ENCODE data around the gene DYRK1B. TPM values are rescaled to one million over a fixed set of nuclear protein-coding genes. Genes with fewer than 3 reads are reported as not detected.

DYRK1B gene
- total RNA-seq, 1 experiment from 2014 or later: 39.5 TPM

DNA sequence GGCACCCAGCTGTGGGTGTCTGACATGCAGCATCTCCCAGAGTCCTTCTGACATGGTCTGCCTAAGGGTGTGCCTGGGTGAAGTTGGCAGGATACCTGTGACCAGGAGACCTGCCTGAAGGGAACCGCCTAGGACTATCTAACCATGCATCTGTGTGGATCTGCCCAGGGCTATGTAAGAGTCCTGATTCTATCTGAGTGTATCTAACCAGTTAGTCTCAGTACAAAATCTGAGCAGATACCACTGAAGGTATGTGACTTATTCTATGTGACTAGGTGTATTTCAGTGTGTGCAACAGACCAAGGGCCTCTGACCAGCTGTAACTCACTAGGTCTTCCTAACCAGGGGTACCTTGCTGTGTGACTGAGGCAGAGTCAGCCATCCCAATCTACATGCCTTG is 40.4 kb upstream of the DYRK1B start:
- Histone ChIP-seq H3K27ac (no peak overlapping the region), H3K9me3 (ENCODE audit: insufficient read depth, low read depth) (no peaks in the 10 kb centered on the region), H3K36me3 (ENCODE audit: low read depth) (no peaks in the 10 kb centered on the region), H2AFZ (no peak overlapping the region), H3F3A (ENCODE audit: insufficient read depth, low read depth) (no peaks in the 10 kb centered on the region), H3K27me3 (ENCODE audit: insufficient read depth, low read depth) (0 out of 2 replicates have a peak, but pooled peaks cover 5% of the 10 kb centered on the region), H3K4me2 (no peak overlapping the region), H3K4me3 (no peak overlapping the region), H3K79me2 (ENCODE audit: low read depth) (no peaks in the 10 kb centered on the region), H4K20me1 (ENCODE audit: insufficient read depth) (no peaks in the 10 kb centered on the region), H3K9me2 (ENCODE audit: insufficient read depth) (no peaks in the 10 kb centered on the region), H3K4me1 (replicated peaks; ENCODE audit: insufficient read depth) (no peaks in the 10 kb centered on the region)
- intact Hi-C loops (cut with micrococcal nuclease; ENCODE audit: unreplicated experiment): no loop called here
- no peak for TF ChIP-seq EZH2 (IDR thresholded peaks at IDR 0.05; ENCODE audit: low read depth)
- TF ChIP-seq CTCF (conservative IDR thresholded peaks at IDR 0.05): no peak
- DNase-seq: peak in 1 of 2 experiments; percentile 11
- no TSS peak for BruUV-seq (replicated peaks)
- POLR2A ChIA-PET (ENCODE audit: unreplicated experiment): no interaction called here
- CTCF ChIA-PET: no interaction called here

DNA sequence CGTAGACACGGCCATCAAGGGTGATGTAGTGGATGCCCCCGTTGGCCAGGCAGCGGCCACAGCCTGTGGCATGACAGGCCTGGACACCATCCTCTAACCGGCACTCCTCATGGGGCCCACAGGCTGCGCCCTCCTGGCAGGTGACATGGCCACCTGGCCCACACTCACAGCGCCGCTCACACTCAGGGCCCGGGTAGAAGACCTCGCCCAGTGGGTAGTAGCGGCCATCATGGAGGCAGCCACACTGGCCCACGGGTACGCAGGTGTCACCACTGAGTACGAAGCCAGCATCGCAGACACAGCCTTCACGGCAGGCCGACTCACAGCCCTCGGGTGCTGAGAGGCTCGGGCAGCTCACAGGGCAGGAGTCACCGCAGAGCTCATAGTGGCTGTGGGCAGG is 39.4 kb upstream of the DYRK1B start:
- H3F3A ChIP-seq (ENCODE audit: insufficient read depth, low read depth): no peaks in the 10 kb centered on the region
- ChIA-PET POLR2A (ENCODE audit: unreplicated experiment) (no interaction called here), CTCF (no interaction called here)
- no peak overlapping the region for H2AFZ ChIP-seq
- H3K36me3 ChIP-seq (ENCODE audit: low read depth): no peaks in the 10 kb centered on the region
- 0 out of 2 replicates have a peak, but pooled peaks cover under 1% of the 10 kb centered on the region for H3K27me3 ChIP-seq (ENCODE audit: insufficient read depth, low read depth)
- no peak overlapping the region for H3K4me3 ChIP-seq
- H3K79me2 ChIP-seq (ENCODE audit: low read depth): no peaks in the 10 kb centered on the region
- no peak overlapping the region for H3K27ac ChIP-seq
- intact Hi-C loops (cut with micrococcal nuclease; ENCODE audit: unreplicated experiment): no loop called here
- no peaks in the 10 kb centered on the region for H4K20me1 ChIP-seq (ENCODE audit: insufficient read depth)
- H3K9me3 ChIP-seq (ENCODE audit: insufficient read depth, low read depth): no peaks in the 10 kb centered on the region
- TF ChIP-seq CTCF (conservative IDR thresholded peaks at IDR 0.05) (no peak), EZH2 (IDR thresholded peaks at IDR 0.05; ENCODE audit: low read depth) (no peak)
- no peaks in the 10 kb centered on the region for H3K4me1 ChIP-seq (replicated peaks; ENCODE audit: insufficient read depth)
- no TSS peak for BruUV-seq (replicated peaks)
- no peak for DNase-seq
- H3K4me2 ChIP-seq: no peak overlapping the region
- no peaks in the 10 kb centered on the region for H3K9me2 ChIP-seq (ENCODE audit: insufficient read depth)

DNA sequence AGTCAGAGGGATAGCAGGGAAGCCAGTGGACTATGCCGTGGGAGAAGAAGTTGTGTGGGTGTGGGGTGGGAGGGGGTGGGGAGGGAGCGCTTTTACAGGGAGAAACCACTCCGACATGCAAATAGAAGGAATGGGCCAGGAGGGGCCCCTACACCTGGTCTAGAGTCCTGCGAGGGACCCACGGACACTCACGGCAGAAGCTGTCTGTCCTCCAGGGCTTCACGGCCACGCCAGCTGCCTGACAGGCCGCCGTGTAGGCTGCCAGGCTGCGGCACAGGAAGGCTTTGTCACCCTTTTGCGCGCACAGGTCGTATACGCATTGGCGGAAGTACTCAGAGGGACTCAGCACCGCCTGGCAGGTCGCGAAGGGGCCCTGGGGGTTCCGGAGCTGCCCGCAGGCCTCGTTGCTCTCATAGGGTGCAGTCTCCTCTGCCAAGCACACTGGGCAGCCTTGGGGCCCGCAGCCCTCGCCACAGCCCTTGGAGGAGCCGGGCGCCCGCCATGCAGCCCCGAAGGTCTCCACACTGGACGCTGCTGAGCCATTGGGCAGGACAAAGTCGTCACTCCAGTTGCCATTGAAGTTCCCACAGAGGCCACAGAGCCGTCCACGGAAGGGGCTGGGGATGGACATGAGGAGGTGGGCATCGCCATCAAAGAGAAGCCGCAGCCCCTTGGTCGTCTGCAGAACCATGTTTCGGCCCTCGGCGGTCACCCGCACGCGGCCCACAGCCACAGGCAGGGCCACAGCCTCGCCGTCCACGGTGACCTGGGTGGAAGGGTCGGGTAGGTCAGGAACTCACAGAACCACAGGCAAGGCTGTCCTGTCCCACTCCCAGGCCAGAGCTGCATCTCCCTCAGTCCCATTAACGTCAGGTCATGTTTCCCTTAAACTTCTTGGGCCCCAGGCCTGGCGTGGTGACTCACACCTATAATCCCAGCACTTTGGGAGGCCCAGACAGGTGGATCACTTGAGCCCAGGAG is 38.2 kb upstream of the DYRK1B start:
- no TSS peak for BruUV-seq (replicated peaks)
- no peak for DNase-seq
- ChIA-PET CTCF (no interaction called here), POLR2A (ENCODE audit: unreplicated experiment) (no interaction called here)
- no peaks in the 10 kb centered on the region for H3K9me2 ChIP-seq (ENCODE audit: insufficient read depth)
- H3K4me3 ChIP-seq: no peak overlapping the region
- no peaks in the 10 kb centered on the region for H3K9me3 ChIP-seq (ENCODE audit: insufficient read depth, low read depth)
- TF ChIP-seq CTCF (conservative IDR thresholded peaks at IDR 0.05) (no peak), EZH2 (IDR thresholded peaks at IDR 0.05; ENCODE audit: low read depth) (no peak)
- no peak overlapping the region for H2AFZ ChIP-seq
- H3K27ac ChIP-seq: no peak overlapping the region
- no peaks in the 10 kb centered on the region for H4K20me1 ChIP-seq (ENCODE audit: insufficient read depth)
- no peaks in the 10 kb centered on the region for H3F3A ChIP-seq (ENCODE audit: insufficient read depth, low read depth)
- intact Hi-C loops (cut with micrococcal nuclease; ENCODE audit: unreplicated experiment): no loop called here
- H3K4me2 ChIP-seq: no peak overlapping the region
- no peaks in the 10 kb centered on the region for H3K36me3 ChIP-seq (ENCODE audit: low read depth)
- H3K4me1 ChIP-seq (replicated peaks; ENCODE audit: insufficient read depth): no peaks in the 10 kb centered on the region
- H3K79me2 ChIP-seq (ENCODE audit: low read depth): no peaks in the 10 kb centered on the region
- H3K27me3 ChIP-seq (ENCODE audit: insufficient read depth, low read depth): no peaks in the 10 kb centered on the region

All from PC-9 (cell line).